WTC11 (cell line): Measurements from ENCODE around the gene ADAMTS15. TPM values are rescaled to one million over a fixed set of nuclear protein-coding genes. Genes with fewer than 3 reads are reported as not detected.

Source experiments
- ATAC-seq: fragments of 200-7000 bp; cut with Tn5 transposase; 2 replicates; pipeline ENCODE4 v1.10.0; 2021; ENCODE audit warnings: mild to moderate bottlenecking, moderate library complexity
- CTCF ChIA-PET: fragments of 300-600 bp; sonication (Branson Sonifier 250); formaldehyde crosslinking; loops from one replicate; lab custom pipeline; 2021; ENCODE audit warnings: antibody characterized with exemption; lab: Charles Lee
- POLR2A ChIA-PET: fragments of 350-600 bp; sonication (Branson Sonifier 250); formaldehyde crosslinking; loops from one replicate; lab custom pipeline; 2021; ENCODE audit warnings: antibody characterized with exemption; lab: Charles Lee
- DNase-seq: peaks from one replicate; pipeline ENCODE4 v3.0.0; 2021; ENCODE audit warnings: low spot score
- H3K27ac Mint-ChIP-seq: 2 replicates; pipeline ENCODE4 v1.8.0; 2021; ENCODE audit warnings: mixed read lengths
- H3K27me3 Mint-ChIP-seq: 2 replicates; pipeline ENCODE4 v1.8.0; 2021; ENCODE audit warnings: low read depth, mild to moderate bottlenecking, moderate library complexity, mixed read lengths
- H3K36me3 Mint-ChIP-seq: 2 replicates; pipeline ENCODE4 v1.8.0; 2021; ENCODE audit warnings: mixed read lengths
- H3K4me1 Mint-ChIP-seq: 2 replicates; pipeline ENCODE4 v1.8.0; 2022; ENCODE audit warnings: mixed read lengths
- H3K4me3 Mint-ChIP-seq: 2 replicates; pipeline ENCODE4 v1.8.0; 2021; ENCODE audit warnings: mild to moderate bottlenecking, moderate library complexity, mixed read lengths
- H3K9me3 Mint-ChIP-seq: 2 replicates; pipeline ENCODE4 v1.8.0; 2021; ENCODE audit warnings: mixed read lengths
- CREB1 ChIP-seq: sonication (generic); formaldehyde crosslinking; IDR thresholded peaks from 2 replicates; pipeline ENCODE4 v1.8.0; 2023; ENCODE audit warnings: mild to moderate bottlenecking, missing genetic modification reagents
- CREM ChIP-seq: sonication (generic); formaldehyde crosslinking; IDR thresholded peaks from 2 replicates; pipeline ENCODE4 v1.8.1; 2022; ENCODE audit warnings: mild to moderate bottlenecking, missing genetic modification reagents, moderate library complexity
- HMGA2 ChIP-seq: fragments of 250-450 bp; sonication (Bioruptor Pico); IDR thresholded peaks from 2 replicates; pipeline ENCODE4 v1.4.0; 2021; ENCODE audit warnings: mild to moderate bottlenecking, moderate library complexity
- MYBL2 ChIP-seq: sonication (generic); formaldehyde crosslinking; IDR thresholded peaks from 2 replicates; pipeline ENCODE4 v1.8.1; 2023; ENCODE audit warnings: mild to moderate bottlenecking, moderate library complexity, missing genetic modification reagents
- NR2C2 ChIP-seq: sonication (generic); formaldehyde crosslinking; IDR thresholded peaks from 2 replicates; pipeline ENCODE4 v1.8.0; 2022; ENCODE audit warnings: mild to moderate bottlenecking, missing genetic modification reagents
- OVOL2 ChIP-seq: fragments of 250-450 bp; sonication (Bioruptor Pico); IDR thresholded peaks from 2 replicates; pipeline ENCODE4 v1.9.0; 2021; ENCODE audit warnings: mild to moderate bottlenecking, borderline replicate concordance
- RORB ChIP-seq: fragments of 250-450 bp; sonication (Bioruptor Pico); IDR thresholded peaks from 2 replicates; pipeline ENCODE4 v1.9.0; 2021; ENCODE audit warnings: mild to moderate bottlenecking
- SOX15 ChIP-seq: fragments of 250-450 bp; sonication (Bioruptor Pico); IDR thresholded peaks from 2 replicates; pipeline ENCODE4 v1.9.0; 2021; ENCODE audit warnings: mild to moderate bottlenecking
- TCF7 ChIP-seq: sonication (generic); formaldehyde crosslinking; IDR thresholded peaks from 2 replicates; pipeline ENCODE4 v1.8.0; 2022; ENCODE audit warnings: mild to moderate bottlenecking, low read depth, missing genetic modification reagents, moderate library complexity
- ZBTB43 ChIP-seq: sonication (generic); formaldehyde crosslinking; IDR thresholded peaks from 2 replicates; pipeline ENCODE4 v1.8.1; 2023; ENCODE audit warnings: mild to moderate bottlenecking, missing genetic modification reagents
- ZNF219 ChIP-seq: sonication (generic); formaldehyde crosslinking; IDR thresholded peaks from 2 replicates; pipeline ENCODE4 v1.8.0; 2023; ENCODE audit warnings: missing genetic modification reagents, mild to moderate bottlenecking, borderline replicate concordance
- ZNF263 ChIP-seq: sonication (generic); formaldehyde crosslinking; IDR thresholded peaks from 2 replicates; pipeline ENCODE4 v1.8.1; 2022; ENCODE audit warnings: low read depth, mild to moderate bottlenecking, moderate library complexity, missing genetic modification reagents
- ZNF396 ChIP-seq: fragments of 250-450 bp; sonication (Bioruptor Pico); IDR thresholded peaks from 2 replicates; pipeline ENCODE4 v1.8.0; 2021; ENCODE audit warnings: mild to moderate bottlenecking, moderate library complexity, borderline replicate concordance
- ZSCAN18 ChIP-seq: fragments of 250-450 bp; sonication (Bioruptor Pico); IDR thresholded peaks from 2 replicates; pipeline ENCODE4 v2.1.2; 2022; ENCODE audit warnings: mild to moderate bottlenecking, moderate library complexity
- total RNA-seq: library from RNA; stranded (reverse); gene quantifications from 3 replicates; pipeline ENCODE4 v1.2.3, GENCODE V29; 2021
- TF ChIP-seq, protein P1 (sequence below): sonication (generic); formaldehyde crosslinking; IDR thresholded peaks from 2 replicates; pipeline ENCODE4 v1.8.1; 2022; ENCODE audit warnings: mild to moderate bottlenecking, missing genetic modification reagents, moderate library complexity, borderline replicate concordance
- TF ChIP-seq, protein P2 (sequence below): sonication (generic); formaldehyde crosslinking; IDR thresholded peaks from 2 replicates; pipeline ENCODE4 v1.8.1; 2022; ENCODE audit warnings: low read depth, missing genetic modification reagents, borderline replicate concordance
- TF ChIP-seq, protein P3 (sequence below): sonication (generic); formaldehyde crosslinking; IDR thresholded peaks from 2 replicates; pipeline ENCODE4 v1.8.0; 2022; ENCODE audit warnings: missing genetic modification reagents
- TF ChIP-seq, protein P4 (sequence below): sonication (generic); formaldehyde crosslinking; IDR thresholded peaks from 2 replicates; pipeline ENCODE4 v1.8.0; 2022; ENCODE audit warnings: mild to moderate bottlenecking, missing genetic modification reagents
- TF ChIP-seq, protein P5 (sequence below): fragments of 250-450 bp; sonication (Bioruptor Pico); IDR thresholded peaks from 2 replicates; pipeline ENCODE4 v1.9.0; 2021; ENCODE audit warnings: mild to moderate bottlenecking

ADAMTS15 gene
- total RNA-seq, 1 experiment from 2014 or later, result 3.7 TPM

DNA sequence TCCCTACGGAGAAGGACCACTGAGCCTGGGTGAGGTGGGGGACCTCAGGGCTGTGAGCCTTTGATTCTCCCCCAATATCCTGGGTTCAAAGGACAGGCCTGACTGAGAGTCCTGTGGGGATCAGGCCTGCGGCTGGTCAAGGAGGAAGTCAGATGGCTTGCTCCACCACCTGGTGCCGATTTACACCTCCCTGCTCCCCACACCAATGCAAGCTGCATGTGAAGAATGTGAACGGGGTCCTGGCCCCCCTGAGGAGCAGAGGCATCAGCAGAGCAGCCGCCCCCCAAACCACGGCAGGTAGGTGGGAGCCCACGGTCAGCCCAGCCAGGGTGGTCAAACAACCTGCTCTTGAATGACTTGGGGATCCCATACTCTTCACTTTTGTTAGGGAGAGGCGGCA lies 26.7 kb upstream of the ADAMTS15 start (continued):
- TF ChIP-seq, protein P1, sequence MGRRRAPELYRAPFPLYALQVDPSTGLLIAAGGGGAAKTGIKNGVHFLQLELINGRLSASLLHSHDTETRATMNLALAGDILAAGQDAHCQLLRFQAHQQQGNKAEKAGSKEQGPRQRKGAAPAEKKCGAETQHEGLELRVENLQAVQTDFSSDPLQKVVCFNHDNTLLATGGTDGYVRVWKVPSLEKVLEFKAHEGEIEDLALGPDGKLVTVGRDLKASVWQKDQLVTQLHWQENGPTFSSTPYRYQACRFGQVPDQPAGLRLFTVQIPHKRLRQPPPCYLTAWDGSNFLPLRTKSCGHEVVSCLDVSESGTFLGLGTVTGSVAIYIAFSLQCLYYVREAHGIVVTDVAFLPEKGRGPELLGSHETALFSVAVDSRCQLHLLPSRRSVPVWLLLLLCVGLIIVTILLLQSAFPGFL (CRISPR knock-in tag), result no peak
- TF ChIP-seq RORB (CRISPR knock-in tag), result no peak
- no peak for TF ChIP-seq TCF7 (CRISPR knock-in tag)

DNA sequence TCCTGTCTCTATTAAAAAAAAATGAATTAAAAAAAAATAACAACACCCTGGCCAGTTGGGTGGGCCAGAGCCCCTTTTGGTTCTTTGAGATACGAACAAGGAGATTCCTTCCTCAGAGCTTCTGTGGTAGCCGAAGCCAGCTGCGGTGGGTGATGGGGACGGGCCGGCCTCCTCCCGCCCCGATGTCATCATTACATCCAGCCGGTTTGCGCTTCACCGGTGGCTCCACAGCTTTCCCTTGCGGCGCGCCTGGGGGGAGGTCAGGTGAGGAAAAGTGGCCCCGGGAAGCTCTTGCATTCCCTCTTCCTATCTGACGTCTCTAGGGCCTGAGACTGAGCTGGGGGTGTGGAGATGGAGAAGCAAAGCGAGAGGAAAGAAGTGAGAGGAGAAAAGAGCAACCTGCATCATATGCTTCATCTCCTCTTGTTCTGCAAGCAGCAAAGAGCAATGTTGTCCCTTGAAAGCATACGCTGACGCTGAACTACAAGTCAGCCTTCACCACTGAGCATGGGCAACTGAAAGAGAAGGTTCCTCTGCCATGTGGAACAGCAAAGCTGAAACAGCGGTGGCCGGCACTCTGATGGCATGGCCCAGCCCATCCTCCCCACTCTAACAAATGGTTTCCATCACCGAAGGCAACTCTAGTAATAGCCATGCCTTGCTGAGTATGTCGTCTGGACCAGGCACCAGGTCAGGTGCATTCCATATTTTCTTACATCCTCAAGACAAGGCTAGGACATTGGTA lies 26.0 kb upstream of the ADAMTS15 start:
- Mint-ChIP-seq H3K4me1 (peaks cover 26% of the 10 kb centered on the region), H3K9me3 (peaks cover 3% of the 10 kb centered on the region; the same call in 1 of the 2 replicates), H3K36me3 (peaks cover 5% of the 10 kb centered on the region), H3K27ac (no peak overlapping the region), H3K27me3 (peaks cover 19% of the 10 kb centered on the region), H3K4me3 (no peak overlapping the region)
- ATAC-seq (no peak), DNase-seq (no peak)
- ChIA-PET CTCF (no interaction called here), POLR2A (no interaction called here)
- TF ChIP-seq OVOL2 (CRISPR knock-in tag), result no peak
- TF ChIP-seq CREM, result no peak
- TF ChIP-seq, protein P2, sequence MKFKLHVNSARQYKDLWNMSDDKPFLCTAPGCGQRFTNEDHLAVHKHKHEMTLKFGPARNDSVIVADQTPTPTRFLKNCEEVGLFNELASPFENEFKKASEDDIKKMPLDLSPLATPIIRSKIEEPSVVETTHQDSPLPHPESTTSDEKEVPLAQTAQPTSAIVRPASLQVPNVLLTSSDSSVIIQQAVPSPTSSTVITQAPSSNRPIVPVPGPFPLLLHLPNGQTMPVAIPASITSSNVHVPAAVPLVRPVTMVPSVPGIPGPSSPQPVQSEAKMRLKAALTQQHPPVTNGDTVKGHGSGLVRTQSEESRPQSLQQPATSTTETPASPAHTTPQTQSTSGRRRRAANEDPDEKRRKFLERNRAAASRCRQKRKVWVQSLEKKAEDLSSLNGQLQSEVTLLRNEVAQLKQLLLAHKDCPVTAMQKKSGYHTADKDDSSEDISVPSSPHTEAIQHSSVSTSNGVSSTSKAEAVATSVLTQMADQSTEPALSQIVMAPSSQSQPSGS, result no peak
- TF ChIP-seq, protein P3, sequence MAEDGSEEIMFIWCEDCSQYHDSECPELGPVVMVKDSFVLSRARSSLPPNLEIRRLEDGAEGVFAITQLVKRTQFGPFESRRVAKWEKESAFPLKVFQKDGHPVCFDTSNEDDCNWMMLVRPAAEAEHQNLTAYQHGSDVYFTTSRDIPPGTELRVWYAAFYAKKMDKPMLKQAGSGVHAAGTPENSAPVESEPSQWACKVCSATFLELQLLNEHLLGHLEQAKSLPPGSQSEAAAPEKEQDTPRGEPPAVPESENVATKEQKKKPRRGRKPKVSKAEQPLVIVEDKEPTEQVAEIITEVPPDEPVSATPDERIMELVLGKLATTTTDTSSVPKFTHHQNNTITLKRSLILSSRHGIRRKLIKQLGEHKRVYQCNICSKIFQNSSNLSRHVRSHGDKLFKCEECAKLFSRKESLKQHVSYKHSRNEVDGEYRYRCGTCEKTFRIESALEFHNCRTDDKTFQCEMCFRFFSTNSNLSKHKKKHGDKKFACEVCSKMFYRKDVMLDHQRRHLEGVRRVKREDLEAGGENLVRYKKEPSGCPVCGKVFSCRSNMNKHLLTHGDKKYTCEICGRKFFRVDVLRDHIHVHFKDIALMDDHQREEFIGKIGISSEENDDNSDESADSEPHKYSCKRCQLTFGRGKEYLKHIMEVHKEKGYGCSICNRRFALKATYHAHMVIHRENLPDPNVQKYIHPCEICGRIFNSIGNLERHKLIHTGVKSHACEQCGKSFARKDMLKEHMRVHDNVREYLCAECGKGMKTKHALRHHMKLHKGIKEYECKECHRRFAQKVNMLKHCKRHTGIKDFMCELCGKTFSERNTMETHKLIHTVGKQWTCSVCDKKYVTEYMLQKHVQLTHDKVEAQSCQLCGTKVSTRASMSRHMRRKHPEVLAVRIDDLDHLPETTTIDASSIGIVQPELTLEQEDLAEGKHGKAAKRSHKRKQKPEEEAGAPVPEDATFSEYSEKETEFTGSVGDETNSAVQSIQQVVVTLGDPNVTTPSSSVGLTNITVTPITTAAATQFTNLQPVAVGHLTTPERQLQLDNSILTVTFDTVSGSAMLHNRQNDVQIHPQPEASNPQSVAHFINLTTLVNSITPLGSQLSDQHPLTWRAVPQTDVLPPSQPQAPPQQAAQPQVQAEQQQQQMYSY, result no peak
- no peak for TF ChIP-seq ZNF263 (CRISPR knock-in tag)
- TF ChIP-seq ZBTB43, result no peak
- TF ChIP-seq ZNF219, result no peak
- TF ChIP-seq SOX15 (CRISPR knock-in tag), result no peak
- no peak for TF ChIP-seq MYBL2
- no peak for TF ChIP-seq NR2C2 (CRISPR knock-in tag)
- TF ChIP-seq, protein P4, sequence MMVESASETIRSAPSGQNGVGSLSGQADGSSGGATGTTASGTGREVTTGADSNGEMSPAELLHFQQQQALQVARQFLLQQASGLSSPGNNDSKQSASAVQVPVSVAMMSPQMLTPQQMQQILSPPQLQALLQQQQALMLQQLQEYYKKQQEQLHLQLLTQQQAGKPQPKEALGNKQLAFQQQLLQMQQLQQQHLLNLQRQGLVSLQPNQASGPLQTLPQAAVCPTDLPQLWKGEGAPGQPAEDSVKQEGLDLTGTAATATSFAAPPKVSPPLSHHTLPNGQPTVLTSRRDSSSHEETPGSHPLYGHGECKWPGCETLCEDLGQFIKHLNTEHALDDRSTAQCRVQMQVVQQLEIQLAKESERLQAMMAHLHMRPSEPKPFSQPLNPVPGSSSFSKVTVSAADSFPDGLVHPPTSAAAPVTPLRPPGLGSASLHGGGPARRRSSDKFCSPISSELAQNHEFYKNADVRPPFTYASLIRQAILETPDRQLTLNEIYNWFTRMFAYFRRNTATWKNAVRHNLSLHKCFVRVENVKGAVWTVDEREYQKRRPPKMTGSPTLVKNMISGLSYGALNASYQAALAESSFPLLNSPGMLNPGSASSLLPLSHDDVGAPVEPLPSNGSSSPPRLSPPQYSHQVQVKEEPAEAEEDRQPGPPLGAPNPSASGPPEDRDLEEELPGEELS (CRISPR knock-in tag), result no peak
- no peak for TF ChIP-seq ZSCAN18 (CRISPR knock-in tag)
- TF ChIP-seq ZNF396 (CRISPR knock-in tag), result no peak
- no peak for TF ChIP-seq HMGA2 (CRISPR knock-in tag)
- TF ChIP-seq, protein P5, sequence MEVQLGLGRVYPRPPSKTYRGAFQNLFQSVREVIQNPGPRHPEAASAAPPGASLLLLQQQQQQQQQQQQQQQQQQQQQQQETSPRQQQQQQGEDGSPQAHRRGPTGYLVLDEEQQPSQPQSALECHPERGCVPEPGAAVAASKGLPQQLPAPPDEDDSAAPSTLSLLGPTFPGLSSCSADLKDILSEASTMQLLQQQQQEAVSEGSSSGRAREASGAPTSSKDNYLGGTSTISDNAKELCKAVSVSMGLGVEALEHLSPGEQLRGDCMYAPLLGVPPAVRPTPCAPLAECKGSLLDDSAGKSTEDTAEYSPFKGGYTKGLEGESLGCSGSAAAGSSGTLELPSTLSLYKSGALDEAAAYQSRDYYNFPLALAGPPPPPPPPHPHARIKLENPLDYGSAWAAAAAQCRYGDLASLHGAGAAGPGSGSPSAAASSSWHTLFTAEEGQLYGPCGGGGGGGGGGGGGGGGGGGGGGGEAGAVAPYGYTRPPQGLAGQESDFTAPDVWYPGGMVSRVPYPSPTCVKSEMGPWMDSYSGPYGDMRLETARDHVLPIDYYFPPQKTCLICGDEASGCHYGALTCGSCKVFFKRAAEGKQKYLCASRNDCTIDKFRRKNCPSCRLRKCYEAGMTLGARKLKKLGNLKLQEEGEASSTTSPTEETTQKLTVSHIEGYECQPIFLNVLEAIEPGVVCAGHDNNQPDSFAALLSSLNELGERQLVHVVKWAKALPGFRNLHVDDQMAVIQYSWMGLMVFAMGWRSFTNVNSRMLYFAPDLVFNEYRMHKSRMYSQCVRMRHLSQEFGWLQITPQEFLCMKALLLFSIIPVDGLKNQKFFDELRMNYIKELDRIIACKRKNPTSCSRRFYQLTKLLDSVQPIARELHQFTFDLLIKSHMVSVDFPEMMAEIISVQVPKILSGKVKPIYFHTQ (CRISPR knock-in tag), result no peak
- TF ChIP-seq CREB1 (CRISPR knock-in tag), result no peak
